Fibroblast of skin of scalp (primary cell): ENCODE results near the gene AURKB.

ENCODE experiments used
- DNase-seq: peaks from one replicate; pipeline ENCODE4 v3.0.0-alpha.2; 2013

AURKB gene

GRCh38 chr17:8161289-8162232 lies 48.8 kb downstream of the AURKB start:
- no peak for DNase-seq

DNA sequence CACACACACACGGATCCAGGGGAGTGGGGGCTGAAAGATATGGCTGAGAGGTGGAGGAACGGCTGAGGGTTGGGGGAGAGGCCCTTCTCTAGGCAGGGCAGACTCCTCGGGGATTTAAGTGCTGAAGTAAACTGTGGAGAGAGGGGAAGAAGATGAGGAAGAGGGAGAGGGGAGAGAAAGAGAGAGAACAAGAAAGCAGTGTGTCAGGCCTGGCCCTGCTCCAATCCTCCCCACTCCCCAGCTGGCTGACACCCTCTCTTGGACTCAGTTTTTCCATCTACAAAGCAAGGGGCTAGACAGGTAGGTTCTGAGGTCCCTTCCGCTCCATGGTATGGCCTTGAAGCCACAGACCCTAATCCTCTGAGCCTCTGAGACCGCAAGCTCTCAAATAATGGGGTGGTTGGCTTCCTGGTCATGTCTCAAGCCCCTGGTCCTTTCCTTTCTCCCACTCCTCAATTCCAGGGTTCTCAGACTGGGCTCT lies 49.6 kb downstream of the AURKB start:
- DNase-seq, result no peak

DNA sequence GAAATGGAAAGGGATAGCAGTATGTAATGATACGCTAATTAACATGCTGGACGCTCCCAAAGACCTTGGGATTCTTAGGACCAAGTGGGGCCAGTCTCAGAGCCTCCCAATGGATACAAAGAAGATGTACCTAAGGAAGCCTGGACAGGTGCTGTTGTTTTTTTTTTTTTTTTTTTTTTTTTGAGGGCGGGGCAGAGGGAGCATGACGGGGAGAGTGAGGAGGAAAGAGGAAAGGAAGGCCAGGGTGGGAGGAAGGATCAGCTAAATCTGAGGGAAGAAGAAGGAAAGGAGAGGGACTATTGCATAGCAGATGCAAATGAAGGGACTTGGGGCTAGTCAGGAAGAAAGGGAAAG lies 50.2 kb downstream of the AURKB start:
- no peak for DNase-seq

- DNase-seq, result no peak
Observed at GRCh38 chr17:8159459-8160223, 50.7 kb downstream of the AURKB start.

- no peak for DNase-seq
Observed at GRCh38 chr17:8159032-8159400, 51.4 kb downstream of the AURKB start.

DNA sequence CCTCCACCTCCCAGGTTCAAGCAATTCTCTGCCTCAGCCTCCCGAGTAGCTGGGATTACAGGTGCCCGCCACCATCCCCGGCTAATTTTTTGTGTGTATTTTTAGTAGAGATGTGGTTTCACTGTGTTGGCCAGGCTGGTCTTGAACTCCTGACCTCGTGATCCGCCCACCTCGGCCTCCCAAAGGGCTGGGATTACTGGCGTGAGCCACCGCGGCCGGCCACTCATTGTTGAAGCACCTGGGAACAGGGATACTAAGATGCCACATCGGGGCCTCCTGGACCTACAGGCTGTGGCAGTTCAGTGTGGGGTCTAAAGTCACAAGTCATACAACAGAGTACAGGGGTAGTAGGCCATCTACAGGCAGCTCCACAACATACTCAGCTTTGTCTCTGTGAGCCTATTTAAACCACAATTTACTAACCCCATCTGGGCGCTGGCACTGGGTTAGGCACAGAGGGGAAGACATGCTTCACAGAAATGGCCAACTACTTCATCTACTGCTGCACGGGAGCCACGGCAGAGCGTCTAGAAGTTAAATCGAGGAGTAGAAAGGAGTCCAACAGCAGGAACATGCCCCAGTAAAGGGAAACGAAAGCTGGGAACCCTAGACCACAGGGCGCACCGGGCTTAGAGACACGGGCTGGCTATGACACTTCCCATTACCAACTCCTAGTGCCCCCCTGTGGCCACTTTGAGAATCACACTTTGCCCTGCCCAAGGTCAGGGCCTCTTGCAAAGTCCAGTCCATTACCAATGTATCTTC lies 51.9 kb downstream of the AURKB start:
- peak; percentile 83 for DNase-seq

DNA sequence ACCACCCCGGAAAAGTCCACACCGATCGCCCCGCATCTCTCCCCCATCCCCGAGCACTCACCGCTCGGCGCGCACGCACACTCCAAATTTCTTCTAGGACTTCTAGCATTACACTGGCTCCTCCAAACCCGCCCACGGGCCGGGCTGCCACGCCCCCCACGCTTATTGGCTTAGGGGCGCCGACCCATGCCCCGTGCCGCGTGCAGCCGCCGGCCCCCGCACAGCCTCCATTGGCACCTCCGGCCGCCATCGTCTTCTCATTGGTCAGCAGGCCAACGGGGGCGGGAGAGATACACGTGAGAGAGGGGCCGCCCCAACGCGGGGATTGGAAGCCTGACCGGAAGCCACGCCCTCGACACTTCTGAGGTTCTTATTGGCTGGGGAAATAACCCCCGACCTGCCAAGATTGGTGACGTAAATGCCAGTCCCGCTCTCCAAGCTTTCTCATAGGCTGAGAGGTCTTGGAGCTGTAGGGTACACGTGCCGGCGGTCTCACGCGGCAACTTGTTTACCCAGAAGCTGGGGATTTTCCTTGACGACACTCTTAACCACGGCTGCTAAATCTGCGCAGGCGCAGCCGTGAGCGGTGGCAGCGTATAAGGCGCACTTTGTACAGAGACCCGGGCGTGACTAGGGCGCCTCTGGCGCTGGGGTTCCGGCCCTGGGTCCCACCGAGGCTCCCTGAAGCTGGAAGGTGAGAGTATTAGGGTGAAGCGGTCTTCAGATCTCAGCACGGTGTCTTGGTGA lies 54.0 kb downstream of the AURKB start:
- DNase-seq, result peak; percentile 100

GRCh38 chr17:8155996-8156245 lies 54.5 kb downstream of the AURKB start:
- DNase-seq, result no peak

DNA sequence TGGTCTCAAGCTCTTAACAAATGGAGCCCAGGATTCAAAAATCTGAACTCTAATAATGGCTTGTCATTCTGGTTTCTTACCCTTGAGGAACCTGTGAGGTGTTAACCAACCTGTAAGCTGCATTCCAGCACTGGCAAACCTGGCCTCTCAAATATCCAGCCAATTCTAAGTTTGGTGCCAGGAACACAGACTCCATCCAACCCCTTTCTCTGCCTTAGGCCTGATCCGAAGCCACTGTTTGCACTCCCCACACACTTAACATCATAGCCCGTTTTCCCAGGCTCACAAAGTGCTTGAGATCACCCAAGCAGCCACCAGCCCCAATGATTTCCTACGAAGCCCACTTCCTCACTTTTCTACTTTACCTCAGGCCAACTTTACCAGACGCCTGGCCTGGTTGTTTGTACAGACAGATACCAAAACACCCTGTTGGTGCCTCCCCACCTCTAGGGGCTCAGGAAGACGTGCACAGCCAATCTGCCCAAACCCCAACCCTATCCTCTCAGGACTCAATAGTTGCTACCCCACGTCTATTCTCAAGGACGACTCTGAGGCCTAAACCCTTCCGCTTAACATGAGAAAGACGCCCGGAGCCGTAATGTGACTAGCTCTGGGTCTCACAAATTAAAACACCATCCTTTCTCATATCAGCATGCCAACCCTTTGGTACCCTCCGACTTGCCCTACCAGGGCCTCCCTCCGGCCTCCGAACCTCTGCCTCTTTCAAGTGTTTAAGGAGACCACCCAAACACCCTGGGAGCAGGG lies 55.0 kb downstream of the AURKB start:
- DNase-seq, result no peak
